Left kidney (tissue), 2 donors: ENCODE measurements around the gene PGAM2. TPM values are rescaled to one million over a fixed set of nuclear protein-coding genes. Genes with fewer than 3 reads are reported as not detected.

Source experiments
- DNase-seq: peaks from one replicate; pipeline ENCODE4 v3.0.0-alpha.2; 2013
- polyA plus RNA-seq: library from polyadenylated mRNA; unstranded; fragments of 120-200 nt; gene quantifications from one replicate; pipeline ENCODE4 v1.2.1, GENCODE V29; 2013; ENCODE audit not compliant: insufficient read length

The PGAM2 gene
- polyA plus RNA-seq, 1 donor = 1.1 TPM

DNA sequence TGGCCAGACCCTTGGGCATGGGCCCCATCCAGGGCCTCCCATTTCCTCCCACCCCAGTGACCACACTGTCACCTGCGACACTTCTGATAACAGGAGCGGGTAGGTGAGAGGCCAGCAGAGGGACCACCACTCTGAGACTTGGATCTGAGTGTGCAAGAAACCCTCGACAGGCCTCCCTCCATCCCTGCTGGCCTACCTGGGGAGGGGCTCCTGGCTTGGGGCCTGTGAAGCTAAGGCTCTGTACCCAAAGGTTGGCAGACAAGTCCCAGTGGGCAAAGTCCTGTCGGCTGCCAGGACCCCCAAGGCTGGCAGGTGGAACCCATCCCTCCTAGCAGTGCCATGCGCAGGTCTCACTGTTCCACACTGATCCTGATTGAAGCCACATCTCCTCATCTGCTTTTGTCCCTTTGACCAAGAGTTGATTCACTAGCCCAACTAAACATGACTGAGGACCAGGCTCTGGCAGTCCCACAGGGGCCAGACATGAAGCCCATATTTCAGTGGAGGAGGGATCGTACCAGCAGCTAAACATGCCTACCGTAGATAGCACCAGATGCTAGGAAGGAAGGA lies 1.2 kb upstream of the PGAM2 start:
- no peak for DNase-seq

DNA sequence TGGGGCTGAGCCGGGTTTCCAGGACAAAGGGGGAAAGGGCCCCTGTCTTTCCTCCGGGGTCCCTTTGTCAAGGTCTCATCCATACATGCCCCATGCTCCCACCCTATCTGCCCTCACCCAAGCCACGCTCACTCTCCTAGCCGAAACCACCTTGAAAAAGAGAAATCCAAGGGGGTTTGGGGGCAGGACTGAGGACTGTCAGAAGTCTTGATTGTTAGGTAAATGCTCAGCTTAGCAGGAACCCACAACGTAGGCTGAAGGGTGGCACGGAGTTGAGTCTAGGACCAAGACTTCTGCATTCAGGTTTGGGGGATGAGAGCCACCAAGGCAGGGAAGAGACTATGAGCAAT lies 719 bp upstream of the PGAM2 start:
- DNase-seq = no peak

DNA sequence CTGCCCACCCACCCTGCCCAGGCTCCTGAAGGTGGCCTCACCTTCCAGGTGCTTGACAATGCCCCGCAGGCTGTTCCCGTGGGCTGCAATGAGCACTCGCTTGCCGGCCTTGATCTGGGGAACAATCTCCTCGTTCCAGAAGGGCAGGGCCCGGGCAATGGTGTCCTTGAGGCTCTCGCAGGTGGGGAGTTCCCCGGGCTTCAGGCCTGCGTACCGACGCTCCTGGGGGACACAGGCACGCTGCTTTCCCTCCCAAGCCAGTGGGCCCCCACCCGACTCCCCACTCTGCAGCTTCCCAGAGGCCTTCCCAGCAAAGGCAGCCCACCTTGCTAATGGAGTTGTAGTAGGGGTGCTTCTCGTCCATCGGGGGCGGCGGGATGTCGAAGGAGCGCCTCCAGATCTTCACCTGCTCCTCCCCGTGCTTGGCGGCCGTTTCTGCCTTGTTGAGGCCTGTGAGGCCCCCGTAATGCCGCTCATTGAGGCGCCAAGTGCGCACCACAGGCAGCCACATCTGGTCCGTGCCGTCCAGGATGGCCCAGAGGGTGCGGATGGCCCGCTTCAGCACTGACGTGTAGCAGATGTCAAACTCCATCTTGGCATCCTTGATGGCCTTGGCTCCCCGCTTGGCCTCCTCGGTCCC lies 456 bp downstream of the PGAM2 start:
- no peak for DNase-seq

DNA sequence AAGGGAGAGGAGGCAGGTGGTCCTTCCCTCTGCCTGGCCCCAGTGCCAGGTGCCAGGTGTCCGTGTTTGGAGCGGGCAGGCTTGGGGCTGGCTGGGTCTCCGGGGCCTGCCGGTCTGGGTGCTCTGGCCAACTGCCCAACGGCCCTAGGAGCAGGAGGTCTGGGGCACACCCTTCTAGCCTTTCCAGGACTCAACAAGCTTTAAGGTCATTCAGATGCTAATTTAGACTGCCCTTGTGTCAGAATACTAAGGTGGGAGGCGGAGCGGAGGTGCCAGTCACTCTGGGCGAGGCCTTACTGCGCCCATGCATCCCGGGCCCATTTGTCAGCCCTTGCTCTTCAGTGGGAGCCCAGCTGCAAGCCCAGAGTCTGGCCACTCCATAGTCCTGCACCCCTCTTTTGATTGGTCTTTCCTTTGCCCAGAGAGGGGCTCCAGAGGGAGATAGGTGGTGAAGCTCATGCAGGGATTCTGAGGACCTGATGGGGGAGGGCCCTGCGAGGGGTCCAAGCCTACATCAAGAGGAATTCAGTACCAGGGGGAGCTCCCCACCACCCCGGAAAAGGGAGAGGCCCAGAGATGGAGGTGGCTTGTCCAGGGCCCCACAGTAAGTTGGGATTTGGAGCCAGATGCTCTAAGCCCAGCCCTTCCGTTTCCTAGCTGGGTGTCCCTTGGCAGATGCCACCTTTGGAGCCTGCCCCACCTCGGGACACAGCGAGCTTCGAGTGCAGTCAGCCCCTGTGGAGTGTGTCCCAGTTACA lies 1.3 kb downstream of the PGAM2 start:
- no peak for DNase-seq

DNA sequence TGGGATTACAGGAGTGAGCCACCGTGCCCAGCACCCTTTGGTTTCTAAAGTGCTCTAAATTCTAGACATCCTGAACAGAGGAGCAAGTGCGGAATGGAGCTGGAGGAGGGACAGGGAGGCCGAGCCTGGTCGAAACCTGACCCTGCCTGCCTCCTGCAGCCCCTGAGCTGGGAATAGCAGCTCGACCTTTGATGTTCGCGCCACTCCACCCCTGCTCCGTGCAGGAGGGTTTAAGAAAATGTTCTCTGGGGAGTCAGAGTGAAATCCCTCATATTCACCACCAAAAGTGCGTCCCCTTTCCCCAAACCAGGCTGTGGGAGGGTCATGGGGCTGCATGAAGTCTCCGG lies 1.8 kb downstream of the PGAM2 start:
- DNase-seq = no peak

DNA sequence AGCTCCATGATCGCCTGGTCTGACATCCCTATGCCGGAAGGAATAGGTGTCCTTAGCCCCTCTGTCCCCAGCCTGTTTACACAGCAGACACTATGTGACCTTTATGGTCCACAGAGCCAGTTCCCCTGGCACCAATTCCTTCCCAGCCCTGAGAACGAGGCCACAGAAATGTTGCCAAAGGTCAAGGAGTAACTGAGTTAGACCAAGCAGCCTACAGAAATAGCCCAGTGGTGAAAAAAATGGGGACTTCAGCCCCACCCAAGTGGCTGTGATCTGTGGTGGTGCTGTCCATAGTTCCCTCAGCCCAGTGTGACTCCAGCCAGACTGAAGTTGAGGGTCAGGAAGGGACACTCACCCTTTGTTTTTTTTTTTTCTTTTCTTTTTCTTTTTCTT lies 2.5 kb downstream of the PGAM2 start:
- no peak for DNase-seq

DNA sequence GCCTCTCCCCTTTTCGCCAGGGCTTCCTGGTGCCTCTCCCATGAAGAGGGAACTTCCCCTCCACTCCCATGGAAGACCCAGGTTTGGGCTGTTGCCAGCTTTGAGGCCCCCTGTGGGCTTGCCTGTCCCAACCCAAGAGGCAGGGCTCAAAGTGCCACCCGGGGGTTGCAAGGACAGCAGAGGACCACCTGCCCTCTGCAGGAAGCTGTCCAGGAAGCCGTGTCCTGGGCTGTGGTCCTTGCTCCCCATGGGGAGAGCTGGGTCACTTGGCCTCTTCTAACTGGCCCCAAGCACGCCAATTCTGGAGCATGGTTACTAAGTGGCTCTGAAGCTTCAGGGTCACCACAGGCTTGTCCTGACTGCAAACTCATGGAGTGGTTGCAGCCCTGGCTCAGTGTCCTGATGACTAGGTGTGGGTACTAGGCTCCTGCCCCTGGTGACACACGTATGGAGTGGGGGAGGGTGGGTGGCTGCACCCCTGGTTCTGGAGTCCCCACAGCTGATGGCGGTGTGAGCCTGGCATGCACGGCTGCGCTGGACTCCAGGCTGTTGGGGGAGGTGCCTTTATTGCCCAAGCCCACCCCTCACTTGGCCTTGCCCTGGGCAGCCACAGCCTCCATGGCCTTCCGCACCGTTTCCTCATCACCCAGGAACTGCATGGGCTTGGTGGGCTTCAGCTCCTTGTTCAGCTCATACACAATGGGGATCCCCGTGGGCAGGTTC lies 3.0 kb downstream of the PGAM2 start:
- DNase-seq = no peak

DNA sequence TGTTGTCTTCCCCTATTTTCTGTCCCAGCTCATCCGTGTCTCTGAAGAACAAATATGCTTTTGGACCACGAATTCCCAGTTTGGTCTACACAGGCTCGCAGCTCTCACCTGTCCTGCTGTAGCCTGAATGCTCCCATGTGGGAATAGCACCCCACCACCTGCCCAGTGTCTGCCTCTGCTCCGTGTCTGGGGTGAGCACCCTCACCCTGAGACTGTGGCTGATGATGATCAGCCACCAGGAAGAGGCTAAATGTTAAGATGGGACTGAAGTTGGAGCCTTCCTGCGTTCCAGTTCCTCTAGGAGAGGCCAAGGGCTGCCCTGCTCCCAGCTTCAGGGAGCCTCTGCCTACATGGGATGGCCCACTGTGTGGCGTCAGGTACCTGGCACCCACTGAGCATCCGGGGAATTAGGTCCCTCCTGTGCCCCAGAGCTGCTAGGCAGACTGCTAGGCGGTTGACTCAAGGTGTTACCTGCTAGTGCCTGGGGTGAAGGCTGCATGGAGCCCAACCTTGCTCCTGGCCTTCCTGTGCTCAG lies 3.7 kb downstream of the PGAM2 start:
- DNase-seq = no peak

DNA sequence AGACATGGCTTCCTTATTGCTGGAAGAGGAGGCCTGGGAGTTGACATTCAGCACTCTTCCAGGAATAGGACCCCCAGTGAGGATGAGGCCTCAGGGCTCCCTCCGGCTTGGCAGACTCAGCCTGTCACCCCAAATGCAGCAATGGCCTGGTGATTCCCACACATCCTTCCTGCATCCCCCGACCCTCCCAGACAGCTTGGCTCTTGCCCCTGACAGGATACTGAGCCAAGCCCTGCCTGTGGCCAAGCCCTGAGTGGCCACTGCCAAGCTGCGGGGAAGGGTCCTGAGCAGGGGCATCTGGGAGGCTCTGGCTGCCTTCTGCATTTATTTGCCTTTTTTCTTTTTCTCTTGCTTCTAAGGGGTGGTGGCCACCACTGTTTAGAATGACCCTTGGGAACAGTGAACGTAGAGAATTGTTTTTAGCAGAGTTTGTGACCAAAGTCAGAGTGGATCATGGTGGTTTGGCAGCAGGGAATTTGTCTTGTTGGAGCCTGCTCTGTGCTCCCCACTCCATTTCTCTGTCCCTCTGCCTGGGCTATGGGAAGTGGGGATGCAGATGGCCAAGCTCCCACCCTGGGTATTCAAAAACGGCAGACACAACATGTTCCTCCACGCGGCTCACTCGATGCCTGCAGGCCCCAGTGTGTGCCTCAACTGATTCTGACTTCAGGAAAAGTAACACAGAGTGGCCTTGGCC lies 4.3 kb downstream of the PGAM2 start:
- no peak for DNase-seq

DNA sequence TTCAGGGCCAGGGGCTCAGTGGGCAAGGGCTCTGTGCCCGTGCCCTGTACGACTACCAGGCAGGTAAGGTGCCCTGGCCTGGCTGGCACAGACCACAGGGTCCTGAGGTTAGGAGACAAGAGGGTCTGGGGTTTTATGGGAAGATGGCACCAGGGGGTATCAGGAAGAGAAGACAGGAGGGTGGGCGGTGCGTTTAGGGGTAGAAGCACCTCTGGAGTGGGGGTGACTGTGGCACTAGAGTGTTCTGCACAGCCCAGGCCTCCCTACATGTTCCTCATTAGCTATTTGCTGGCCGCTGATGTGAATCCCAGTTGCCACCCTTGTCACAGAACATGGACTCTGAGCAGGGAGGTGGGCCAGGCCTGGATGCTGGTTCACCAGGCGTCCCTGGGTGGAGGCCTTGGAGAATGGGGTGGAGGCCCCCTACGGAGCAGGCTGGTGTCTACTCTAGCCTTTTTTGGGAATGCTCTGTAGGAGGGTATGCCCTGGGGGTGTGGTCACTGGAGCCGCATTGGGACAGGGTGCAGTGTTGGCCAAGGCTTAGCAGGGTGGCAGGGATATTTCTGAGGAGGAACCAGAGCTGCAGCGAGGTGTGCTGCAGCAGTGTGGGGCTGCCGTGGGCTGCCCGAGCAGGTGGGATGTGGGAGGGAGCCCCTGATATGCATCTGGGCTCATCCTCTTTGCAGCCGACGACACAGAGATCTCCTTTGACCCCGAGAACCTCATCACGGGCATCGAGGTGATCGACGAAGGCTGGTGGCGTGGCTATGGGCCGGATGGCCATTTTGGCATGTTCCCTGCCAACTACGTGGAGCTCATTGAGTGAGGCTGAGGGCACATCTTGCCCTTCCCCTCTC lies 5.0 kb downstream of the PGAM2 start:
- no peak for DNase-seq

DNA sequence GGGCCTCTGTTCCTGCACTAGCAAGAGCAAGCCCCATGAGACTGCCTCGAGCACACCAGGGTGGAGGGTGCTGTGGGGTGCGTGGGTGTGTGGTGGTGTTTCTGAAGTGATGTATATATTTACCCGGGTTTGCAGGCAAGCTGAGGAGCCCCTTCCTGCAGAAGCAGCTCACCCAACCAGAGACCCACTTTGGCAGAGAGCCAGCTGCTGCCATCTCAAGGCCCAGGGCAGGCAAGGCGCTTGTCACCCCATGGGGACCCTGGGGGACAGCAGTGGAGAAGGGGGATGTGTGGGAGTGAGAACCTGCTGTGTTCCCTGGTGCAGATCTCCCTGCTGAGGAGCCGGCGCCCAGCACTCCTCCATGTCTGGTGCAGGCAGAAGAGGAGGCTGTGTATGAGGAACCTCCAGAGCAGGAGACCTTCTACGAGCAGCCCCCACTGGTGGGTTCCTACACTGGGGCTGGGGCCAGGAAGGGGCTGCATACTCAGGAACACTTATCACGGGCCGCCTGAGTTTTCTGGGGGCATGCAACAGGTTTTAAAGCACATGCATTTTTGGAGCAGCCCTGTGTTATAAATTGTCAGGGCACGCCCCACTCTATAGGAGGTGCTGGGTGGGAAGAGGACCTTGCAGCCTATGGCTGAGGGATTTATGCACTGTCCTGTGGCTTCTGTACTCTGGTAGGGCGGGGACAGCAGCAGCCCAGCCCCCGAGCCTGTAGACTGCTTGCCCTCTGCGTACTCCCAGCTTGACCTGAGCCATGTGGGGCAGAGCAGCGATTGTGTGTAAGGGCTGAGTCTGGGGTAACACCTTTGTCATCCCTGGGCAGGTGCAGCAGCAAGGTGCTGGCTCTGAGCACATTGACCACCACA lies 5.9 kb downstream of the PGAM2 start:
- no peak for DNase-seq

DNA sequence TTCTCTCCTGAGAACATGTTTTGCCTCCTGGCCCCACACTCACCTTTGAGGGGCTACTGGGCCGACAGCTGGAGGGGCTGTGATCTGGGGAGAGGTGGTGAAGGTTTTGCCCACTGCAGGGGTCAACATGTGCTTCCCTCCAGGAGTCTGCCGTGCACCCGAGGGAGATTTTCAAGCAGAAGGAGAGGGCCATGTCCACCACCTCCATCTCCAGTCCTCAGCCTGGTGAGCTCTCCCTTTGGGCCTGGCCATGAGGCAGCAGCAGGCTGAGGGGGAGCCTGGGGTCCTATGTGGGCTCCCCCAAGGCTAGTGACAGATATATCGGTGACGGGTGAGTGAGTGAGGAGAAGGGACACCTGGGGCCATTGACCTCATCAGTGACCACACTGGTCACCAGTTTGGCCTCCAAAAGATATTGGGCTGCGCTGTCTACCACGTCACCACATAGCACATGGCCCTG lies 6.6 kb downstream of the PGAM2 start:
- DNase-seq = no peak

DNA sequence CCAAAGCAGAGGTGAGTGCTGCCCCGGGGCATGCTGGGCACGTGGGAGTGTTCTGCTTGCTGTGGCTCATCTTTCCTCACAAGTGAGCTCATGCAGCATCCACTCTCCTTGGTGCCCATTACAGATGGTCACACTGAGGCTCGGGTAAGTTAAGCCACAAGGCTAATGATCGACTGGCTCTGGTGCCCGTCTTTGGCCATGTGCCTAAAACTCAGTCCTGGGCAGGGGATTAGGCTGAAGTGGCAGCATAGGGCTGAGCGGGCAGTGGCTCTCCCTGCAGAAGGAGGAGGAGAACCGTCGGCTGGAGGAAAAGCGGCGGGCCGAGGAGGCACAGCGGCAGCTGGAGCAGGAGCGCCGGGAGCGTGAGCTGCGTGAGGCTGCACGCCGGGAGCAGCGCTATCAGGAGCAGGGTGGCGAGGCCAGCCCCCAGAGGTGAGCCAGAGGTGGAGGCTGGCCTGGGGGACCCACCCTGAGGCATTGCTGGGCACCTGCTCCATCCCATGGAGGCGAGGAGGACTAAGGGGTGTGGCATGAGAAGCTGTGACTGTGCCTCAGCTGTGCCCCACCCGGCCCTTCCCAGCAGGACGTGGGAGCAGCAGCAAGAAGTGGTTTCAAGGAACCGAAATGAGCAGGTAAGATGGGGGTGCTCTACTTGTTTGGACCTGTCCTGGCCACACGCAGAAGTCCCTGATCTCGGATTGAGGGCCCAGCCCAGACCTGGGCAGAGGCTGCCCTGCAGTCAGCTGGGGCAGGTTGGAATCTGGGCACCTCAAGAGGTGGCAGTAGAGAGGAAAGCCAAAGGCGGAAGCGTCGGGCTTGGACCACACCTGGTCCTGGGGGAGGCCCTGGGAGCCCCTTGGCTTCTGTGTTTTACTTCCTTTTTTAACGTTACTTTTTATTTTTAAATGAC lies 7.3 kb downstream of the PGAM2 start:
- DNase-seq = no peak

DNA sequence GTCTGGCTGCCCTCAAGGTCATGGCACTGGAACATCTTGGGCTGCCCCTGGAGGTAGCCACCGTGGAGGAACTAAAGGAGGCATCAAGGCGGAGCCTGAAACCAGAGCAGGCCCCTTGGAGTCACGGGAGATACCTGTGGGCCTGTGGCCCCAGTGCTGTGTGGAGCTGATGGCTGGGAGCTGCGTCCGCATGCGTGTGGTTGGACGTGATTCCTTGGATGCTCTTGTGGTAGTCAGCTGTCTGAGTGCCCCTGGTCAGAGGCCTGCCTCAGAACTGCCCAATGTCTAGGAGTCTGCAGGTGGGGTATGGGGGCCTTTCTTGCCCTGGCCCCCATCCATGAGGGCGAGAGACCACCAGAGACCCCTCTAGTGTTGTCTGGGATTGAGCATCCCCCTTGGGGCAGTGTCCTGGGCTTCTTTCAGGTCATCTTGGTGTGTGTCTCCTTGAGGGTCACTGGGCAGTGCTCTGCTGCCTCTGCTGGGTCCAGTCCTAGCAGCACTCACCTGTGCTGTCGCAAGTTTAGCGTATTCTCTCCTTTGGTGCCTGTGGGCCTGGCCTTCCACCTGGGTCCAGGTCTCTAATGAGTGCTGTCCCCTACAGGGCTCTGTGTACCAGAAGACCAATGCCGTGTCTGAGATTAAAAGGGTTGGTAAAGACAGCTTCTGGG lies 8.1 kb downstream of the PGAM2 start:
- DNase-seq = no peak

DNA sequence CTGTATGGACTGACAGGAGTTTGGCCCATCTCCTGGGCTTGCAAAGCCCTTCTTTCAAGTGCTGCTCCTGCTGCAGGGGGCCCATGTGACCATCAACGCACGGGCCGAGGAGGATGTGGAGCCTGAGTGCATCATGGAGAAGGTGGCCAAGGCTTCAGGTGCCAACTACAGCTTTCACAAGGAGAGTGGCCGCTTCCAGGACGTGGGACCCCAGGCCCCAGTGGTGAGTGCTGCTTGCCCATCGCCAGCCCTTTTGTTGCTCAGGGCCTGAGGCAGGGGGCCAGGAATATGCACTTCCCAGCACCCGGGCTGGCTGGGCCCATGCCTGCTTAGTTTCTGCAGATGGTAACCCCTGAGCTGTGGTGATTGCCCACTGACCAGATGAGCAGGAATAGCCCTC lies 8.7 kb downstream of the PGAM2 start:
- no peak for DNase-seq

DNA sequence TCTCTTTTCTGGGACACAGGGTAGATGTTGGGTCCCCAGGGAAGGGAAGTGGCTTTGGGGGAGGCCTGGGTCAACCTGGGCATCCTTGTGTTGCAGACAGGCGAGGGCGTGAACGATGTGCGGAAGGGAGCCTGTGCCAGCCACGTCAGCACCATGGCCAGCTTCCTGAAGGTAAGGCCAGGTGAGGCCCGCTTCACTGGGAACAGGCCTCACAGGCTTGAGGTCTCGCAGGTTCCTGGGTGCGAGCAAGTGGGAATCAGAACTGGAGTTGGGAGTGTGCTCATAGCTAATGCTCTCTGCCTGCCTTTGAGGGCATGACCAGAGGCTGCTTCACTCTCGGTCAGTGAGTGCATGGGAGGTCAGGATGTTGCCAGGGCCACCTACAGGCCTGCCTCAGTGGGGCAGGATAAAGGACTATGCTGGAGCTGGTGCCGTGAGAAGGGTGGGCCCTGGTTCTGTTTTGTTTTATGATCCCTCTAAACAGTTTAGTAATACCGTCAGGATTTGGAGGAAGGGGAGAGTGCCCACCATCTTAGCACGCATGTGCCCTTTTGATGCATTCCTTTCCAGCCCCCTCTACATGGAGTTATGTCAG lies 12.5 kb downstream of the PGAM2 start:
- no peak for DNase-seq

DNA sequence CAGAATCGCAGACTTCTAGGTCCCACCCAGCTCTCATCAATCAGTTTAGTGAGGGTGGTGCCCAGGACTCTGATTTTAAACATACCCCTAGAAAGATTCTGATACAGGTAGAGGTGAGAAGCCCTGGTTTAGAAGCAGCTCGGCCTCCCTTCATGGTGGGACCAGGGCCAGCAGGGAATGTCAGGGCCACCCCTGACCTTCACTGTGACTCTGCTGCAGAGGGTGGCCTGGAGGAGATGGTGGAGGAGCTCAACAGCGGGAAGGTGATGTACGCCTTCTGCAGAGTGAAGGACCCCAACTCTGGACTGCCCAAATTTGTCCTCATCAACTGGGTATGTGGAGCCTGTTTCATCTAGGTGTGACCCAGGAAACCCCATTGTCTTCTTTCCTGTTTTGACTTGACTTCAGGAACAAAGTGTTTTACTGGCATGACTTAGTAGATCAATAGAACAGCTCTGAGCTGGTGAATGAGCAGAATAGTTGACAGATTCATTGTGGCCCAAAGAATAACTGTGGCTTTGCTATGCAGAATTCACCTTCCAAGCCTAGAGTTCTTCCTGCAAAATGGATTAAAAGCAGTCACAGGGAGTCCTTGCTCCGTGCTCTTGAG lies 13.7 kb downstream of the PGAM2 start:
- DNase-seq = no peak
